GM12872 (cell line): Measurements from ENCODE around the gene PKP4.

Source experiments
- CTCF ChIP-seq: IDR thresholded peaks from 3 replicates; pipeline ENCODE4 v1.5.1; 2011; ENCODE audit warnings: low read depth, mild to moderate bottlenecking, low read length, moderate library complexity; ENCODE audit not compliant: insufficient read depth

The PKP4 gene

GRCh38 chr2:158443606-158444005, 13.1 kb upstream of the PKP4 start:
- no peak for TF ChIP-seq CTCF

- peak; percentile 31; the same call in 2 of the 3 replicates for TF ChIP-seq CTCF
These were observed 507 bp downstream of the PKP4 start for GRCh38 chr2:158457092-158457825.

- peak; percentile 59 for TF ChIP-seq CTCF
These were observed 1.3 kb downstream of the PKP4 start for GRCh38 chr2:158457826-158458616.

- TF ChIP-seq CTCF: no peak
These were observed 1.8 kb downstream of the PKP4 start for GRCh38 chr2:158458617-158458920.

- no peak for TF ChIP-seq CTCF
These were observed 2.6 kb downstream of the PKP4 start for GRCh38 chr2:158459161-158460003.

- no peak for TF ChIP-seq CTCF
These were observed 4.0 kb downstream of the PKP4 start for GRCh38 chr2:158460632-158461297.
